ENCODE results near the gene SPTB.

Gene SPTB

DNA sequence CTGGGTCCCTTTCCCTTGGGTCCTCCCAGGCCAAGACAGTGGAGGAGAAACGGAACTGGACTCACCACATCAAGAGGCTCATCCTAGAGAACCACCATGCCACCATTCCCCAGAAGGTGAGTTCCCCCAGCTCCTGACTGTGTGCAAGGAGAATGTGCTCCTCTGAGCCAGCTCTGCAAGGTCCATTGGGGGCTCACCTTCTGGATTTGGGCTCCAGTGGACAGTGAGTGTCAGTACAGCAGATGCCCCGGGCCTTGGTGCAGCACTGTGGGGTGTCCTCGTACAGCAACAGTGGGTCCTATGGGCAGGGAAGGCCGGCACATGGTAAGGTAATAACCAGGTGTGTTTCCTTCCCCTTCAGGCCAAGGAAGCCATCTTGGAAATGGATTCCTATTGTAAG, 147.6 kb downstream of the SPTB start:
- no peak overlapping the region for H3K4me3 ChIP-seq (ENCODE audit: low read length)
- no peak for DNase-seq (ENCODE audit: low read depth)
- TF ChIP-seq, protein P1, sequence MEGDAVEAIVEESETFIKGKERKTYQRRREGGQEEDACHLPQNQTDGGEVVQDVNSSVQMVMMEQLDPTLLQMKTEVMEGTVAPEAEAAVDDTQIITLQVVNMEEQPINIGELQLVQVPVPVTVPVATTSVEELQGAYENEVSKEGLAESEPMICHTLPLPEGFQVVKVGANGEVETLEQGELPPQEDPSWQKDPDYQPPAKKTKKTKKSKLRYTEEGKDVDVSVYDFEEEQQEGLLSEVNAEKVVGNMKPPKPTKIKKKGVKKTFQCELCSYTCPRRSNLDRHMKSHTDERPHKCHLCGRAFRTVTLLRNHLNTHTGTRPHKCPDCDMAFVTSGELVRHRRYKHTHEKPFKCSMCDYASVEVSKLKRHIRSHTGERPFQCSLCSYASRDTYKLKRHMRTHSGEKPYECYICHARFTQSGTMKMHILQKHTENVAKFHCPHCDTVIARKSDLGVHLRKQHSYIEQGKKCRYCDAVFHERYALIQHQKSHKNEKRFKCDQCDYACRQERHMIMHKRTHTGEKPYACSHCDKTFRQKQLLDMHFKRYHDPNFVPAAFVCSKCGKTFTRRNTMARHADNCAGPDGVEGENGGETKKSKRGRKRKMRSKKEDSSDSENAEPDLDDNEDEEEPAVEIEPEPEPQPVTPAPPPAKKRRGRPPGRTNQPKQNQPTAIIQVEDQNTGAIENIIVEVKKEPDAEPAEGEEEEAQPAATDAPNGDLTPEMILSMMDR (conservative IDR thresholded peaks at IDR 0.05; ENCODE audit: low read length): no peak

DNA sequence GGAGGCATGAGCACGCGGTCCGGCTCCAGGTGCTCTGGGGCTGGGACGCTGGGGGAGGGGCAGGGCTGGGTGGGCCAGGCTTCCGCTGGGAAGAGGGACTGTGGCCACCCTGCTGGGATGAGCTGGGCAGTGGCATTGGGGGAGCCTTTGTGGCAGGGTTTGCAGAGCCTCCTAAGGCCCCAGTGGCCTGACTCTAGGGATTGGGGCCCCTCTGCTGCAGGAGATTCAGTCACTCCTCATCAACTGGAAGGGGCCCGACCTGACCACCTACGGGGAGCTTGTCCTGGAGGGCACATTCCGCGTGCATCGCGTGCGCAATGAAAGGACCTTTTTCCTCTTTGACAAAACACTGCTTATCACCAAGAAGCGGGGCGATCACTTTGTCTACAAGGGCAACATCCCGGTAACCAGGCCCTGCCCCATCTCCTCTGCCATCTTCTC, 148.5 kb downstream of the SPTB start:
- no peak for DNase-seq (ENCODE audit: low read depth)
- TF ChIP-seq, protein P1 (conservative IDR thresholded peaks at IDR 0.05; ENCODE audit: low read length): no peak
- no peak overlapping the region for H3K4me3 ChIP-seq (ENCODE audit: low read length)

DNA sequence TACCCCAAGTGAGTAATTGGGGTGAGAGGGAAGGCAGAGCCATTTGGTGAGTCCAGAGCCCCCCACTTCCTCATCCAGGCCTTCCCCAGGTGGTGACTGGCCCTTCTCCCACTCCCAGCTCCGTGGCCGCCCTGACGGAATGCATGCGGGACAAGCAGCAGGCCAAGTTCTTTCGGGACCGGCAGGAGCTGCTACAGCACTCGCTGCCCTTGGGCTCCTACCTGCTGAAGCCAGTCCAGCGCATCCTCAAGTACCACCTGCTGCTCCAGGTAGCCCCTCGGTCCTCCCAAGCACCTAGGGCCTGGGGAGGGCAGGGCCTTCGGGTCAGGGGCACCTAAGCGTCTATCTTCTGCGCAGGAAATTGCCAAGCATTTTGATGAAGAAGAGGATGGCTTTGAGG, 149.0 kb downstream of the SPTB start:
- TF ChIP-seq, protein P1 (conservative IDR thresholded peaks at IDR 0.05; ENCODE audit: low read length): no peak
- DNase-seq (ENCODE audit: low read depth): no peak
- H3K4me3 ChIP-seq (ENCODE audit: low read length): no peak overlapping the region

DNA sequence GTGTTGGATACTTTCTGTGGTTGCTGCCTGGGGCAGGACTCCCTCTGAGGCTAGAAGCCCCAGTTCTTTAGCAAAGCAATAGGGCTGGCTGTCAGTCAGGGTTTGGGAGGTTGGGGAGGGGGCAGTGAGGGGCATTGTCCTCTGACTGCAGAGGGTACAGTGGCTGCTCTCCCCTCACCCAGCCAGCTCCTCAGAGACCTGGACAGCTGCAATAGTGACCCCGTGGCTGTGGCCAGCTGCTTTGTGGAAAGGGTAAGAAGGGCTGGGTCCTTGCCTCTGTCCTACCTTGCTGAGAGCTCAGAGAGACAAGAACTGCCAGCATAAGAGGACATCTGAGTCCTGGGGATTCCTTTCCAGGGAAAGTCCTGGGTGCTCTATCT, 149.7 kb downstream of the SPTB start:
- DNase-seq (ENCODE audit: low read depth): no peak
- TF ChIP-seq, protein P1 (conservative IDR thresholded peaks at IDR 0.05; ENCODE audit: low read length): no peak
- no peak overlapping the region for H3K4me3 ChIP-seq (ENCODE audit: low read length)

DNA sequence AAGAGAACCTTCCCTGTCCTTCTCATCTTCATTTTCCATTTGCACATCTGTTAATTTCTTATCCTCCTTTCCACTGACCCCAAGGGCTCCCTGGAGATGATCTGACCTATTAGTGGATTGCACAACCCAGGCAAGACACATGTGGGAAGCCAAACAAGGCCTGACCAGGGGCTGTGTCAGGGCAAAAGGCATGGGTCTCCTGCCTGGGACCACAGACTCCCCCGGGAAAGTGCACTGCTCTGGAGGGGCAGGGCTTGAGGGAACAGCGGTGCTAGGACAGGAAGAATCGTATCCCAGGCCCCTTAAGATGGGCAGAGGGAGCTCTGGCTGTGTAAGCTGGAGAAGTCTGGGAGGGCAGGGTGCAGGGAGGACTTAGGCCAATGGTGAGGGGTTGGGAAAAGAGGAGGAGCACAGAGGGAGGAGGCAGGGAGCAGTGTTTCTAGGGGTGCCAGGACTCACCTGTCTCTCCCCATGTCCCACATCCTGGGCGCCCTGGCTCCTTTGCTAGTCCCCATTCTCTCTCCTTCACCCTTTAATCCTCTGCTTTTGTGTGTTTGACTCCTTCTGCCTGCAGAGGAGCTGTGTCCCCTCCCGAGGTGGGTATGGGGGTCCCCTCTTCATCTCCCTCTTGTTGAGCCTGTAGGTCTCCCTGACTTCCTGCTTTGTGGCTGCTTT, 150.2 kb downstream of the SPTB start:
- TF ChIP-seq, protein P1 (conservative IDR thresholded peaks at IDR 0.05; ENCODE audit: low read length): no peak
- DNase-seq (ENCODE audit: low read depth): no peak

DNA sequence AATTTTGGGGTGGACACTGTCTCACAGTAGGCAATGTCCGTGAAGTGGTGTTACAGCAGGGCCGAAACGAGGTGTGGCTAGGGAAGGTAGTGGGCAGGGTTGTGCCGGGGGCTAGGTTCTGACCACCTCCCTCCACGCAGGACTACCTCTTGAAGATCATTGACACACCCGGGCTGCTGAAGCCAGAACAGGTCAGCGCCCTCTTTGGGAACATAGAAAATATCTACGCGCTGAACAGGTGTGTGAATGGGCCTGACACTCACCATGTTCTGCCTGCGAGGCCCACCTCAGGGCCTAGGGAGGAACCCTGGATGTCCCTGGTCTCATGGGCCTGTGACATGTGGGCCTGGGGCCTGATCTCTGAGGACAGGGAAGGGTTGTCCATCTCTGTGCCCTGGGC, 150.9 kb downstream of the SPTB start:
- TF ChIP-seq, protein P1 (conservative IDR thresholded peaks at IDR 0.05; ENCODE audit: low read length): no peak
- no peak for DNase-seq (ENCODE audit: low read depth)
- H3K4me3 ChIP-seq (ENCODE audit: low read length): no peak overlapping the region

More for the DNA sequence above, 150.2 kb downstream of the SPTB start:
- H3K4me3 ChIP-seq (ENCODE audit: low read length): no peak overlapping the region

DNA sequence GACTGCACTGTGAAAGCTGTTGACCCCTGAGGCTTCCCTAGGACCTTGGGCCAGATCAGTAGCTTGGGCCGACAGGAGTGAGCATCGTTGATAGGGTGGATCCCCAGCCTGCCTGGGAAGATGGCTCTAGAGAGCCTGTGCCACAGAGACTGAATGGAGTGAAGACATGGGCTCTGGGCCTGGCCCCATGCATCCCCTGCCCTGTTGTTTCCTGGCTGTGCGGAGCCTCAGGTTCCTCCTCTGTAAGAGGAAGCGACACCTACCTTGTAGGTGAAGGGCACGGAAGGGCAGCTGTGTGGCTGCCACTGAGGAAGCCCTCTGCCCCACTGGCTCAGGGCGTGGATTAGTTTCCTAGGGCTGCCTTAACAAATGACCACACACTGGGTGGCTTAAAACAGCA, 151.6 kb downstream of the SPTB start:
- DNase-seq (ENCODE audit: low read depth): no peak
- no peak overlapping the region for H3K4me3 ChIP-seq (ENCODE audit: low read length)
- TF ChIP-seq, protein P1 (conservative IDR thresholded peaks at IDR 0.05; ENCODE audit: low read length): no peak
